SK-N-SH (cell line): ENCODE measurements around the gene CHID1. TPM values are rescaled to one million over a fixed set of nuclear protein-coding genes. Genes with fewer than 3 reads are reported as not detected.
A peak's percentile ranks its signal among the peaks of the same experiment; 100 is the strongest.

ENCODE experiments used
- CTCF ChIA-PET: fragments of 300-600, 350-600 bp; formaldehyde crosslinking; extraction: SDS; loops from one replicate; lab custom pipeline; 2021; lab: Yijun Ruan, JAX
- POLR2A ChIA-PET: fragments of 350-600 bp; sonication (Branson Sonifier 250); formaldehyde crosslinking; extraction: SDS; loops from one replicate; lab custom pipeline; 2020; ENCODE audit warnings: antibody characterized with exemption, inconsistent platforms; lab: Yijun Ruan, JAX
- DNase-seq: peaks from one replicate; pipeline ENCODE4 v3.0.0; 2012
- H2AFZ ChIP-seq: fragments of 200-600 bp; sonication (generic); 2 replicates; pipeline ENCODE4 v1.8.1; 2016; ENCODE audit warnings: antibody characterized with exemption, mild to moderate bottlenecking, low read depth
- H3F3A ChIP-seq: fragments of 200-600 bp; sonication (generic); replicated peaks from 2 replicates; pipeline ENCODE3; 2016; ENCODE audit warnings: antibody characterized with exemption, mild to moderate bottlenecking; ENCODE audit not compliant: insufficient read depth
- H3K27ac ChIP-seq, 2 experiments: fragments of 200-500 bp in 1 of 2; fragments of 200-600 bp in 1 of 2; sonication (Bioruptor generic) in 1 of 2; sonication (generic), shearing (Covaris generic) in 1 of 2; 2 replicates each; pipeline versions ENCODE4 v1.5.1 to v1.6.1; 2014 to 2016; ENCODE audit warnings: low read depth in 2 of 2, inconsistent platforms in 1 of 2, low read length in 1 of 2, mild to moderate bottlenecking in 1 of 2, mixed read lengths in 1 of 2
- H3K27me3 ChIP-seq: fragments of 200-600 bp; sonication (generic), shearing (Covaris generic); 2 replicates; pipeline ENCODE4 v1.6.1; 2016; ENCODE audit warnings: mixed run types; ENCODE audit not compliant: insufficient read depth
- H3K36me3 ChIP-seq, 2 experiments: fragments of 200-500 bp in 1 of 2; fragments of 200-600 bp in 1 of 2; sonication (Bioruptor generic) in 1 of 2; sonication (generic) in 1 of 2; replicated peaks in 1 of 2; 2 replicates each; pipeline versions ENCODE3 to v1.5.1; 2014 to 2016; ENCODE audit warnings: low read length in 1 of 2, mild to moderate bottlenecking in 1 of 2; ENCODE audit not compliant: insufficient read depth in 2 of 2, control insufficient read depth in 1 of 2
- H3K4me1 ChIP-seq, 2 experiments: fragments of 200-500 bp in 1 of 2; fragments of 200-600 bp in 1 of 2; sonication (Bioruptor generic) in 1 of 2; sonication (generic), shearing (Covaris generic) in 1 of 2; 2 replicates each; pipeline versions ENCODE4 v1.5.1 to v1.6.1; 2014 to 2016; ENCODE audit warnings: low read depth in 1 of 2, low read length in 1 of 2, mixed run types in 1 of 2; ENCODE audit not compliant: insufficient read depth in 2 of 2, control insufficient read depth in 1 of 2
- H3K4me2 ChIP-seq: fragments of 200-600 bp; sonication (generic), shearing (Covaris generic); 2 replicates; pipeline ENCODE4 v1.6.1; 2017; ENCODE audit warnings: mixed run types
- H3K4me3 ChIP-seq, 2 experiments: fragments of 200-500 bp in 1 of 2; fragments of 200-600 bp in 1 of 2; sonication (Bioruptor generic) in 1 of 2; sonication (generic), shearing (Covaris generic) in 1 of 2; 2 replicates each; pipeline versions ENCODE4 v1.5.1 to v1.8.1; 2014 to 2016; ENCODE audit warnings: low read depth in 2 of 2, inconsistent platforms in 1 of 2, low read length in 1 of 2, mild to moderate bottlenecking in 1 of 2, mixed read lengths in 1 of 2, moderate library complexity in 1 of 2
- H3K79me2 ChIP-seq: fragments of 200-600 bp; sonication (generic); 2 replicates; pipeline ENCODE4 v1.8.1; 2017; ENCODE audit warnings: mild to moderate bottlenecking; ENCODE audit not compliant: insufficient read depth
- H3K9ac ChIP-seq: fragments of 200-600 bp; sonication (generic); 2 replicates; pipeline ENCODE4 v1.6.1; 2017; ENCODE audit warnings: mixed run types
- H3K9me2 ChIP-seq: fragments of 200-600 bp; sonication (generic); 2 replicates; pipeline ENCODE4 v1.6.1; 2017; ENCODE audit warnings: mixed run types
- H3K9me3 ChIP-seq: fragments of 200-600 bp; sonication (generic); 2 replicates; pipeline ENCODE4 v1.6.1; 2017; ENCODE audit warnings: mixed run types, mild to moderate bottlenecking, moderate library complexity
- H4K20me1 ChIP-seq: fragments of 200-600 bp; sonication (generic); 2 replicates; pipeline ENCODE4 v1.6.1; 2017; ENCODE audit warnings: mild to moderate bottlenecking, mixed run types; ENCODE audit not compliant: insufficient read depth
- ELF1 ChIP-seq: IDR thresholded peaks from 2 replicates; pipeline ENCODE4 v1.4.0; 2012
- EZH2phosphoT487 ChIP-seq: fragments of 200-600 bp; sonication (generic); IDR thresholded peaks from 2 replicates; pipeline ENCODE4 v1.6.1; 2017; ENCODE audit warnings: low read depth, mixed run types, mild to moderate bottlenecking, antibody characterized with exemption, moderate library complexity, borderline replicate concordance
- FOXJ3 ChIP-seq: sonication (generic); formaldehyde crosslinking; IDR thresholded peaks from 2 replicates; pipeline ENCODE4 v1.5.1; 2020; ENCODE audit warnings: mild to moderate bottlenecking, missing genetic modification reagents
- FOXM1 ChIP-seq: IDR thresholded peaks from 2 replicates; pipeline ENCODE4 v1.4.0; 2012; ENCODE audit warnings: low read depth, mild to moderate bottlenecking
- MXI1 ChIP-seq: IDR thresholded peaks from 2 replicates; pipeline ENCODE4 v1.6.1; 2012; ENCODE audit warnings: mild to moderate bottlenecking, low read depth, low read length, improper control_type of control experiment
- NFIC ChIP-seq: IDR thresholded peaks from 2 replicates; pipeline ENCODE4 v1.4.0; 2012; ENCODE audit warnings: borderline replicate concordance
- NRF1 ChIP-seq: IDR thresholded peaks from 2 replicates; pipeline ENCODE4 v1.6.1; 2012; ENCODE audit warnings: low read depth, mild to moderate bottlenecking, low read length
- POLR2AphosphoS5 ChIP-seq: IDR thresholded peaks from 2 replicates; pipeline ENCODE4 v1.6.1; 2012; ENCODE audit warnings: low read depth, low read length
- RXRA ChIP-seq: IDR thresholded peaks from 2 replicates; pipeline ENCODE4 v1.4.0; 2012; ENCODE audit warnings: low read depth, mild to moderate bottlenecking, borderline replicate concordance
- TAF1 ChIP-seq: IDR thresholded peaks from 2 replicates; pipeline ENCODE4 v1.6.1; 2012; ENCODE audit warnings: low read depth, mild to moderate bottlenecking, low read length, moderate library complexity, borderline replicate concordance
- TCF12 ChIP-seq: IDR thresholded peaks from 2 replicates; pipeline ENCODE4 v1.4.0; 2012
- TEAD4 ChIP-seq: IDR thresholded peaks from 2 replicates; pipeline ENCODE4 v1.4.0; 2012; ENCODE audit warnings: mild to moderate bottlenecking, borderline replicate concordance; ENCODE audit not compliant: insufficient read depth
- YY1 ChIP-seq: IDR thresholded peaks from 2 replicates; pipeline ENCODE4 v1.4.0; 2012; ENCODE audit warnings: low read depth, mild to moderate bottlenecking
- WGBS: methylation state at CpG from one replicate; pipeline ENCODE4 v1.1.6; 2017; ENCODE audit warnings: low lambda C conversion rate; 5-methylcytosine and 5-hydroxymethylcytosine counted together
- polyA plus RNA-seq, 3 experiments: library from polyadenylated mRNA; depleted of rRNA; stranded (reverse); fragments of >200 nt; gene quantifications; 2 replicates each; pipeline ENCODE4 v1.2.3, GENCODE V29; 2012
- TF ChIP-seq, protein P1 (sequence below): IDR thresholded peaks from 2 replicates; pipeline ENCODE4 v1.6.1; 2012; ENCODE audit warnings: mild to moderate bottlenecking, low read depth, low read length, moderate library complexity
- TF ChIP-seq, protein P2 (sequence below): fragments of 150-350 bp; IDR thresholded peaks from 2 replicates; pipeline ENCODE4 v1.6.1; 2016; ENCODE audit warnings: mild to moderate bottlenecking, low read depth, low read length
- TF ChIP-seq, protein P3 (sequence below): IDR thresholded peaks from 2 replicates; pipeline ENCODE4 v1.4.0; 2012; ENCODE audit warnings: low read depth, borderline replicate concordance

CHID1 gene
- polyA plus RNA-seq, 1 of the 3 experiments (the other 2 are of a cell fraction): 231 TPM

DNA sequence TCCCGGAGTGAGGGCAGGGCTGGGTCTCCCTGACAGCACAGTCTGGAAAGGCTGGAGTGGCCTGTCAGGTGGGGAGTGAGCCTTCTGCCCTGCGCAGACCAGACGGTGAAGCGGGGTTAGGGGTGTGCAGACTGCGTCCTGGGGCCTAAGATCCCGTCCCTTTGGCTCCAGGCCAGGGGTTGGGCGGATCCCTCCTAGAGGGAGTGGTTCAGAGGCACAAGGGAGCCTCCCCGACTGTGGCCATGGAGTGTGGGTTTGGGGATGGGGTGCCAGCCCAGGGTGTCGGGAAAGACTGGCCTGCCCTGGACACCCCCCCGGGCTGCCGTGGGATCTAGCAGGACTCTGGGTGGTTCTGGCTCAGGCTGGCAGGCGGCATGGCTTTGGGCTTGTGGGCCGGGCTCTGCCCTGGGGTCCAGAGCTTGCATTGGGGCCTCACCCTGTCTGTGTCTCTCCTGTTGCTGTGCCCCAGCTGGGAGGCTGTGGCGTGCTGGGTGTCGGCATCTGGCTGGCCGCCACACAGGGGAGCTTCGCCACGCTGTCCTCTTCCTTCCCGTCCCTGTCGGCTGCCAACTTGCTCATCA, 48.4 kb downstream of the CHID1 start:
- Histone ChIP-seq H3K27ac (no peak overlapping the region), H2AFZ (no peak overlapping the region), H4K20me1 (peaks cover 38% of the 10 kb centered on the region), H3K36me3 (peaks cover 0 to 24% of the 10 kb centered on the region in 2 experiments), H3K4me2 (no peak overlapping the region), H3K9ac (no peak overlapping the region)
- ChIA-PET POLR2A (interaction anchor here (0.7 kb wide), 1 partner anchor 166 kb away, joined by 4 read pairs; no protein-coding TSS in a partner anchor), CTCF (interaction anchor here (1.6 to 4.0 kb wide), 2 partner anchors 14 to 90 kb away, joined by 4 to 24 read pairs; no protein-coding TSS in a partner anchor)
- peak; percentile 60 for DNase-seq
- TF ChIP-seq TAF1: no peak
- TF ChIP-seq POLR2AphosphoS5: 0 out of 2 replicates have a peak, but pooled peaks have one; percentile 19
- no peak for TF ChIP-seq FOXM1
- TF ChIP-seq NFIC: 0 out of 2 replicates have a peak, but pooled peaks have one; percentile 6
- TF ChIP-seq, all 33 proteins: peak for 2
- Histone ChIP-seq H3K4me1 (peaks cover 10 to 50% of the 10 kb centered on the region in 2 experiments; a peak in 2 of 4 replicates), H3K4me3 (no peak overlapping the region), H3K27me3 (no peaks in the 10 kb centered on the region), H3K9me3 (no peaks in the 10 kb centered on the region), H3K9me2 (no peaks in the 10 kb centered on the region), H3K79me2 (peaks cover 7% of the 10 kb centered on the region; the same call in 1 of the 2 replicates), H3F3A (no peaks in the 10 kb centered on the region)
- WGBS: 79% methylated on average over 16 of the region's 20 CpGs

DNA sequence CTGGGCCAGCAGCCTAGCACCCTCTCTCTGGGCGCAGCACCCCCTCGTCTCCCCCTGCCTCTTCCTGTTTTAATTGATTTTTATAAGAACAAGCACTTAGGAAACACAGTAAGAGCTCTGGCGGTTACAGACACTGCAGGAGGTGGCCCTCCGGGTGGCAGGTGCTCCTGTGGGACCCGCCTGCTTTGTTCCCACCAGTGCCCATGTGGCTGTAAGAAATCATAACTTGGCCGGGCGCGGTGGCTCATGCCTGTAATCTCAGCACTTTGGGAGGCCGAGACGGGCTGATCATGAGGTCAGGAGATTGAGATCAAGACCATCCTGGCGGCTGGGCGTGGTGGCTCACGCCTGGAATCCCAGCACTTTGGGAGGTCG, 49.5 kb downstream of the CHID1 start:
- Histone ChIP-seq H3K36me3 (peaks cover 0 to 18% of the 10 kb centered on the region in 2 experiments), H3K4me3 (no peak overlapping the region), H3F3A (no peaks in the 10 kb centered on the region), H3K4me1 (peaks cover 10 to 61% of the 10 kb centered on the region in 2 experiments; a peak in 2 of 4 replicates), H2AFZ (no peak overlapping the region), H3K9me3 (no peaks in the 10 kb centered on the region), H3K27me3 (no peaks in the 10 kb centered on the region), H3K27ac (no peak overlapping the region), H3K9me2 (no peaks in the 10 kb centered on the region), H3K4me2 (no peak overlapping the region), H3K79me2 (peaks cover 9% of the 10 kb centered on the region; the same call in 1 of the 2 replicates), H3K9ac (no peak overlapping the region), H4K20me1 (peaks cover 40% of the 10 kb centered on the region)
- no peak for TF ChIP-seq TCF12
- TF ChIP-seq MXI1: no peak
- TF ChIP-seq, protein P1, sequence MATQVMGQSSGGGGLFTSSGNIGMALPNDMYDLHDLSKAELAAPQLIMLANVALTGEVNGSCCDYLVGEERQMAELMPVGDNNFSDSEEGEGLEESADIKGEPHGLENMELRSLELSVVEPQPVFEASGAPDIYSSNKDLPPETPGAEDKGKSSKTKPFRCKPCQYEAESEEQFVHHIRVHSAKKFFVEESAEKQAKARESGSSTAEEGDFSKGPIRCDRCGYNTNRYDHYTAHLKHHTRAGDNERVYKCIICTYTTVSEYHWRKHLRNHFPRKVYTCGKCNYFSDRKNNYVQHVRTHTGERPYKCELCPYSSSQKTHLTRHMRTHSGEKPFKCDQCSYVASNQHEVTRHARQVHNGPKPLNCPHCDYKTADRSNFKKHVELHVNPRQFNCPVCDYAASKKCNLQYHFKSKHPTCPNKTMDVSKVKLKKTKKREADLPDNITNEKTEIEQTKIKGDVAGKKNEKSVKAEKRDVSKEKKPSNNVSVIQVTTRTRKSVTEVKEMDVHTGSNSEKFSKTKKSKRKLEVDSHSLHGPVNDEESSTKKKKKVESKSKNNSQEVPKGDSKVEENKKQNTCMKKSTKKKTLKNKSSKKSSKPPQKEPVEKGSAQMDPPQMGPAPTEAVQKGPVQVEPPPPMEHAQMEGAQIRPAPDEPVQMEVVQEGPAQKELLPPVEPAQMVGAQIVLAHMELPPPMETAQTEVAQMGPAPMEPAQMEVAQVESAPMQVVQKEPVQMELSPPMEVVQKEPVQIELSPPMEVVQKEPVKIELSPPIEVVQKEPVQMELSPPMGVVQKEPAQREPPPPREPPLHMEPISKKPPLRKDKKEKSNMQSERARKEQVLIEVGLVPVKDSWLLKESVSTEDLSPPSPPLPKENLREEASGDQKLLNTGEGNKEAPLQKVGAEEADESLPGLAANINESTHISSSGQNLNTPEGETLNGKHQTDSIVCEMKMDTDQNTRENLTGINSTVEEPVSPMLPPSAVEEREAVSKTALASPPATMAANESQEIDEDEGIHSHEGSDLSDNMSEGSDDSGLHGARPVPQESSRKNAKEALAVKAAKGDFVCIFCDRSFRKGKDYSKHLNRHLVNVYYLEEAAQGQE: no peak
- TF ChIP-seq, protein P2, sequence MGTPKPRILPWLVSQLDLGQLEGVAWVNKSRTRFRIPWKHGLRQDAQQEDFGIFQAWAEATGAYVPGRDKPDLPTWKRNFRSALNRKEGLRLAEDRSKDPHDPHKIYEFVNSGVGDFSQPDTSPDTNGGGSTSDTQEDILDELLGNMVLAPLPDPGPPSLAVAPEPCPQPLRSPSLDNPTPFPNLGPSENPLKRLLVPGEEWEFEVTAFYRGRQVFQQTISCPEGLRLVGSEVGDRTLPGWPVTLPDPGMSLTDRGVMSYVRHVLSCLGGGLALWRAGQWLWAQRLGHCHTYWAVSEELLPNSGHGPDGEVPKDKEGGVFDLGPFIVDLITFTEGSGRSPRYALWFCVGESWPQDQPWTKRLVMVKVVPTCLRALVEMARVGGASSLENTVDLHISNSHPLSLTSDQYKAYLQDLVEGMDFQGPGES: no peak
- TF ChIP-seq, protein P3, sequence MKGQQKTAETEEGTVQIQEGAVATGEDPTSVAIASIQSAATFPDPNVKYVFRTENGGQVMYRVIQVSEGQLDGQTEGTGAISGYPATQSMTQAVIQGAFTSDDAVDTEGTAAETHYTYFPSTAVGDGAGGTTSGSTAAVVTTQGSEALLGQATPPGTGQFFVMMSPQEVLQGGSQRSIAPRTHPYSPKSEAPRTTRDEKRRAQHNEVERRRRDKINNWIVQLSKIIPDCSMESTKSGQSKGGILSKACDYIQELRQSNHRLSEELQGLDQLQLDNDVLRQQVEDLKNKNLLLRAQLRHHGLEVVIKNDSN: no peak
- no peak for TF ChIP-seq FOXM1
- no peak for TF ChIP-seq POLR2AphosphoS5
- TF ChIP-seq ELF1: no peak
- TF ChIP-seq NRF1: no peak
- no peak for TF ChIP-seq FOXJ3
- TF ChIP-seq TEAD4: no peak
- TF ChIP-seq RXRA: no peak
- no peak for TF ChIP-seq YY1
- no peak for TF ChIP-seq EZH2phosphoT487
- CTCF ChIA-PET: interaction anchor here (0.9 to 4.0 kb wide), 2 partner anchors 10 to 13 kb away, joined by 3 to 24 read pairs; no protein-coding TSS in a partner anchor
- WGBS: 97% methylated on average over 14 of the region's 14 CpGs
- no peak for DNase-seq
- POLR2A ChIA-PET: no interaction called here
